Measurements from ENCODE around the gene CDC27.

- no peak for TF ChIP-seq CTCF (IDR thresholded peaks at IDR 0.05 in 4 of 5, conservative IDR thresholded peaks at IDR 0.05 in 1 of 5)
- no peak for TF ChIP-seq POLR2A (IDR thresholded peaks at IDR 0.05)
Observed at GRCh38 chr17:47188271-47188875, 722 bp downstream of the CDC27 start.
